ENCODE data around the gene E2F8.

GRCh38 chr11:19225581-19225980 is 15.2 kb downstream of the E2F8 start:
- TF ChIP-seq CTCF (IDR thresholded peaks at IDR 0.05) (no peak), NR2C2 (CRISPR knock-in tag; IDR thresholded peaks at IDR 0.05) (no peak), STAT6 (CRISPR knock-in tag; conservative IDR thresholded peaks at IDR 0.05; ENCODE audit: low read depth) (no peak), ZNF281 (CRISPR knock-in tag; IDR thresholded peaks at IDR 0.05) (no peak), ELF4 (CRISPR knock-in tag; IDR thresholded peaks at IDR 0.05; ENCODE audit: low read depth) (no peak), FOXP4 (CRISPR knock-in tag; IDR thresholded peaks at IDR 0.05) (no peak)
